ENCODE results near the gene BRICD5.
A peak's percentile ranks its signal among the peaks of the same experiment; 100 is the strongest.

BRICD5 gene

GRCh38 chr16:2196981-2197511 lies 13.6 kb downstream of the BRICD5 start:
- DNase-seq, result no peak

GRCh38 chr16:2196162-2196980 lies 14.3 kb downstream of the BRICD5 start, which contains the start of gene CASKIN1:
Gene CASKIN1 (minus strand): TSS chr16:2196605. CDS start chr16:2196432, 173 bp downstream.
- DNase-seq, result no peak

- no peak for DNase-seq
Measured at GRCh38 chr16:2195322-2196161, 15.1 kb downstream of the BRICD5 start.

GRCh38 chr16:2194852-2195321 lies 15.8 kb downstream of the BRICD5 start:
- peak; percentile 25 to 44 for DNase-seq

- DNase-seq, result no peak
Measured at GRCh38 chr16:2194166-2194834, 16.4 kb downstream of the BRICD5 start.

GRCh38 chr16:2191446-2191706 lies 19.3 kb downstream of the BRICD5 start:
- no peak for DNase-seq

- no peak for DNase-seq
Measured at GRCh38 chr16:2190659-2191445, 19.8 kb downstream of the BRICD5 start.

- no peak for DNase-seq
Measured at GRCh38 chr16:2190002-2190658, 20.5 kb downstream of the BRICD5 start.

- no peak for DNase-seq
Measured at GRCh38 chr16:2189252-2189893, 21.3 kb downstream of the BRICD5 start.

- DNase-seq, result no peak
Measured at GRCh38 chr16:2188395-2188794, 22.3 kb downstream of the BRICD5 start.

- DNase-seq, result no peak
Measured at GRCh38 chr16:2187212-2187611, 23.5 kb downstream of the BRICD5 start.

- no peak for DNase-seq
Measured at GRCh38 chr16:2186505-2186904, 24.2 kb downstream of the BRICD5 start.

- DNase-seq, result no peak
Measured at GRCh38 chr16:2186064-2186463, 24.6 kb downstream of the BRICD5 start.

GRCh38 chr16:2184962-2185361 lies 25.7 kb downstream of the BRICD5 start:
- DNase-seq, result no peak

GRCh38 chr16:2184346-2184745 lies 26.3 kb downstream of the BRICD5 start:
- DNase-seq, result no peak

- no peak for DNase-seq
Measured at GRCh38 chr16:2183671-2184070, 27.0 kb downstream of the BRICD5 start.

- no peak for DNase-seq
Measured at GRCh38 chr16:2181952-2182351, 28.7 kb downstream of the BRICD5 start.

- no peak for DNase-seq
Measured at GRCh38 chr16:2180962-2181923, 29.4 kb downstream of the BRICD5 start.

- DNase-seq, result no peak
Measured at GRCh38 chr16:2180461-2180860, 30.2 kb downstream of the BRICD5 start.

- DNase-seq, result no peak
Measured at GRCh38 chr16:2179576-2179975, 31.1 kb downstream of the BRICD5 start.
